OCI-LY1 (cell line): ENCODE data around the gene TOP1.

ENCODE experiments used
- H2AFZ ChIP-seq: fragments of 200-600 bp; sonication (generic), shearing (Covaris generic); 2 replicates; pipeline ENCODE4 v1.6.0; 2014; ENCODE audit warnings: antibody characterized with exemption, mild to moderate bottlenecking, low read length
- H3F3A ChIP-seq: fragments of 200-600 bp; sonication (generic), shearing (Covaris generic); 2 replicates; pipeline ENCODE4 v1.6.0; 2014; ENCODE audit warnings: mild to moderate bottlenecking, antibody characterized with exemption, low read length, moderate library complexity; ENCODE audit not compliant: insufficient read depth
- H3K27ac ChIP-seq: fragments of 200-600 bp; sonication (generic); 2 replicates; pipeline ENCODE4 v1.5.1; 2014; ENCODE audit warnings: low read length, mixed run types, mild to moderate bottlenecking, low read depth; ENCODE audit not compliant: poor library complexity, severe bottlenecking
- H3K27me3 ChIP-seq: fragments of 200-600 bp; sonication (generic); 2 replicates; pipeline ENCODE4 v1.6.0; 2014; ENCODE audit warnings: antibody characterized with exemption, mild to moderate bottlenecking, low read length, moderate library complexity; ENCODE audit not compliant: insufficient read depth
- H3K36me3 ChIP-seq: fragments of 200-600 bp; sonication (generic); 2 replicates; pipeline ENCODE4 v1.6.1; 2014; ENCODE audit warnings: mild to moderate bottlenecking, antibody characterized with exemption, low read length, moderate library complexity, mixed read lengths; ENCODE audit not compliant: insufficient read depth
- H3K4me1 ChIP-seq: fragments of 200-600 bp; sonication (generic); 2 replicates; pipeline ENCODE4 v1.5.1; 2014; ENCODE audit warnings: mild to moderate bottlenecking, low read length, moderate library complexity; ENCODE audit not compliant: insufficient read depth, severe bottlenecking
- H3K4me2 ChIP-seq: fragments of 200-600 bp; sonication (generic), shearing (Covaris generic); 2 replicates; pipeline ENCODE4 v1.6.1; 2014; ENCODE audit warnings: low read length
- H3K4me3 ChIP-seq: fragments of 200-600 bp; sonication (generic); 2 replicates; pipeline ENCODE4 v1.5.1; 2014; ENCODE audit warnings: low read length, low read depth, mild to moderate bottlenecking, mixed read lengths; ENCODE audit not compliant: poor library complexity, severe bottlenecking
- H3K79me2 ChIP-seq: fragments of 200-600 bp; shearing (Covaris generic); 2 replicates; pipeline ENCODE4 v1.6.1; 2016; ENCODE audit warnings: mixed run types, low read length, mixed read lengths; ENCODE audit not compliant: insufficient read depth
- H3K9ac ChIP-seq: fragments of 200-600 bp; sonication (generic), shearing (Covaris generic); 2 replicates; pipeline ENCODE4 v1.6.1; 2014; ENCODE audit warnings: mild to moderate bottlenecking, low read length, mixed read lengths
- H3K9me2 ChIP-seq: fragments of 200-600 bp; sonication (generic), shearing (Covaris generic); 2 replicates; pipeline ENCODE4 v1.6.1; 2014; ENCODE audit warnings: low read depth, mild to moderate bottlenecking, low read length, mixed read lengths
- H3K9me3 ChIP-seq: fragments of 200-600 bp; shearing (Covaris generic); 2 replicates; pipeline ENCODE4 v1.6.1; 2014; ENCODE audit warnings: low read length, mixed read lengths
- H4K20me1 ChIP-seq: fragments of 200-600 bp; sonication (generic), shearing (Covaris generic); 2 replicates; pipeline ENCODE4 v1.6.0; 2016; ENCODE audit warnings: mild to moderate bottlenecking, low read length; ENCODE audit not compliant: insufficient read depth
- EZH2 ChIP-seq: fragments of 200-600 bp; sonication (generic), shearing (Covaris generic); IDR thresholded peaks from 2 replicates; pipeline ENCODE4 v1.8.0; 2017; ENCODE audit warnings: borderline replicate concordance, mixed run types, mild to moderate bottlenecking, antibody characterized with exemption, low read length, moderate library complexity, mixed read lengths
- TF ChIP-seq, protein P1 (sequence below): fragments of 200-600 bp; sonication (generic), shearing (Covaris generic); IDR thresholded peaks from 2 replicates; pipeline ENCODE4 v1.5.1; 2017; ENCODE audit warnings: mild to moderate bottlenecking, antibody characterized with exemption, low read length, moderate library complexity, mixed read lengths

Gene TOP1

GRCh38 chr20:41030531-41031242 is 2.1 kb downstream of the TOP1 start:
- H4K20me1 ChIP-seq = peaks cover 3% of the 10 kb centered on the region; the same call in 1 of the 2 replicates
- H3F3A ChIP-seq = no peaks in the 10 kb centered on the region
- no peak for TF ChIP-seq EZH2
- TF ChIP-seq, protein P1, sequence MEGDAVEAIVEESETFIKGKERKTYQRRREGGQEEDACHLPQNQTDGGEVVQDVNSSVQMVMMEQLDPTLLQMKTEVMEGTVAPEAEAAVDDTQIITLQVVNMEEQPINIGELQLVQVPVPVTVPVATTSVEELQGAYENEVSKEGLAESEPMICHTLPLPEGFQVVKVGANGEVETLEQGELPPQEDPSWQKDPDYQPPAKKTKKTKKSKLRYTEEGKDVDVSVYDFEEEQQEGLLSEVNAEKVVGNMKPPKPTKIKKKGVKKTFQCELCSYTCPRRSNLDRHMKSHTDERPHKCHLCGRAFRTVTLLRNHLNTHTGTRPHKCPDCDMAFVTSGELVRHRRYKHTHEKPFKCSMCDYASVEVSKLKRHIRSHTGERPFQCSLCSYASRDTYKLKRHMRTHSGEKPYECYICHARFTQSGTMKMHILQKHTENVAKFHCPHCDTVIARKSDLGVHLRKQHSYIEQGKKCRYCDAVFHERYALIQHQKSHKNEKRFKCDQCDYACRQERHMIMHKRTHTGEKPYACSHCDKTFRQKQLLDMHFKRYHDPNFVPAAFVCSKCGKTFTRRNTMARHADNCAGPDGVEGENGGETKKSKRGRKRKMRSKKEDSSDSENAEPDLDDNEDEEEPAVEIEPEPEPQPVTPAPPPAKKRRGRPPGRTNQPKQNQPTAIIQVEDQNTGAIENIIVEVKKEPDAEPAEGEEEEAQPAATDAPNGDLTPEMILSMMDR = no peak
- peak overlapping the region; percentile 95 for H3K4me2 ChIP-seq
- H3K4me1 ChIP-seq = peaks cover 76% of the 10 kb centered on the region
- H3K9me3 ChIP-seq = no peaks in the 10 kb centered on the region
- peak overlapping the region; percentile 99 for H3K9ac ChIP-seq
- peak overlapping the region; percentile 19 for H3K27ac ChIP-seq
- no peaks in the 10 kb centered on the region for H3K9me2 ChIP-seq
- no peak overlapping the region for H2AFZ ChIP-seq
- peaks cover 70% of the 10 kb centered on the region for H3K79me2 ChIP-seq
- no peaks in the 10 kb centered on the region for H3K27me3 ChIP-seq
- H3K4me3 ChIP-seq = peak overlapping the region; percentile 99
- H3K36me3 ChIP-seq = peaks cover 66% of the 10 kb centered on the region

DNA sequence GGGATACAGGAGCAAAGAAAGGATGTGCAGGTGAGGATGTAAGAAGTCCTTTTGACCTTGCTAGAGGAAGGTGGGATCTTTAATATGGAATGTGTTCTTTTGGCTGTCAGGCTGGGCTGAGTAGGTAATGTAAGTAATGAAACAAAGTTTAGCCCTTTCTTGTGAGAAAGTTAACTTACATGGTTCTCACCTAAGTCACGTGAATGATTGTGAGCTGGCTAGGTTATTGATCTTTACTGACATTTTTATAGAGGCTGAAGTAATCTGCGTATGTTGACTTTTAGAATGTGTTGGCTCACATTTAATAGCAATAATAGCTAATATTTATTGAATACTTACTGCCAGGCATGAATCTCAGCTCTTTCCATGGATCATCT is 2.6 kb downstream of the TOP1 start:
- Histone ChIP-seq H3K4me3 (peak overlapping the region; percentile 99), H3K9me2 (no peaks in the 10 kb centered on the region), H3K9ac (peak overlapping the region; percentile 99), H3K4me2 (peak overlapping the region; percentile 95), H3K4me1 (peaks cover 77% of the 10 kb centered on the region), H3K27me3 (no peaks in the 10 kb centered on the region), H3K27ac (peak overlapping the region; percentile 19), H2AFZ (no peak overlapping the region), H3K36me3 (peaks cover 72% of the 10 kb centered on the region), H4K20me1 (peaks cover 3% of the 10 kb centered on the region; the same call in 1 of the 2 replicates), H3K9me3 (no peaks in the 10 kb centered on the region), H3F3A (no peaks in the 10 kb centered on the region), H3K79me2 (peaks cover 76% of the 10 kb centered on the region)
- TF ChIP-seq, protein P1 = no peak
- TF ChIP-seq EZH2 = no peak

DNA sequence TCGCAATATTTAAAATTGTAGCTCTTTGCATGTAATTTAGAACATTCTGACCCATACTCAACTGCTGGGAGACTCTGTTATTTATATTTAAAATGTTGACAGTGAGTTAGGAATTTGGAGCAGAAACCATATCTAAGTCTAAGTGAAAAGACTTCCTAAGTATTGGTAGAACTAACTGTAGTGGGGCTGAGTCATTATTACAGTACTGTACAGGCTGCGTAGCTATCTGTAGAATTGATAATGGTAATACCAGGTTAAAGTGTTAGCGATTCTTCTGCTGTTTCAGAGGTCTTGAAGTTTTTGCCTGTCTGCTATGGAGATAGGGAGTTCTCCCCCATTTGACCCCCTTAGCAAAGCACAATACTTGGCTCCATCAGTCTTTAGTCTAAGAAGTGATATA is 3.6 kb downstream of the TOP1 start:
- H3K4me1 ChIP-seq = peaks cover 80% of the 10 kb centered on the region

More for the DNA sequence above, 3.6 kb downstream of the TOP1 start:
- H4K20me1 ChIP-seq = peaks cover 3% of the 10 kb centered on the region; the same call in 1 of the 2 replicates
- TF ChIP-seq EZH2 = no peak
- TF ChIP-seq, protein P1 = no peak
- H3K9me3 ChIP-seq = no peaks in the 10 kb centered on the region
- no peaks in the 10 kb centered on the region for H3F3A ChIP-seq
- no peaks in the 10 kb centered on the region for H3K27me3 ChIP-seq
- peak overlapping the region; percentile 99 for H3K9ac ChIP-seq
- peaks cover 82% of the 10 kb centered on the region for H3K36me3 ChIP-seq
- no peaks in the 10 kb centered on the region for H3K9me2 ChIP-seq
- peak overlapping the region; percentile 95 for H3K4me2 ChIP-seq
- peaks cover 86% of the 10 kb centered on the region for H3K79me2 ChIP-seq
- H3K4me3 ChIP-seq = peak overlapping the region; percentile 99
- no peak overlapping the region for H3K27ac ChIP-seq
- H2AFZ ChIP-seq = no peak overlapping the region
